GM23248 (cell line): ENCODE measurements around the gene KDM5C.

Experiments used
- EZH2 ChIP-seq: fragments of 200-600 bp; sonication (generic); IDR thresholded peaks from 2 replicates; pipeline ENCODE4 v1.6.1; 2018; ENCODE audit warnings: antibody characterized with exemption, mild to moderate bottlenecking; ENCODE audit not compliant: insufficient read depth, poor library complexity, severe bottlenecking
- EZH2phosphoT487 ChIP-seq: fragments of 200-600 bp; sonication (generic); IDR thresholded peaks from 2 replicates; pipeline ENCODE4 v1.6.1; 2018; ENCODE audit warnings: antibody characterized with exemption, moderate library complexity, mild to moderate bottlenecking, low read depth; ENCODE audit not compliant: insufficient read depth

- TF ChIP-seq EZH2phosphoT487: no peak
- TF ChIP-seq EZH2: no peak
Observed at GRCh38 chrX:53241558-53241957, 16.6 kb upstream of the KDM5C start.
